Measurements from ENCODE around the gene RALGDS.

DNA sequence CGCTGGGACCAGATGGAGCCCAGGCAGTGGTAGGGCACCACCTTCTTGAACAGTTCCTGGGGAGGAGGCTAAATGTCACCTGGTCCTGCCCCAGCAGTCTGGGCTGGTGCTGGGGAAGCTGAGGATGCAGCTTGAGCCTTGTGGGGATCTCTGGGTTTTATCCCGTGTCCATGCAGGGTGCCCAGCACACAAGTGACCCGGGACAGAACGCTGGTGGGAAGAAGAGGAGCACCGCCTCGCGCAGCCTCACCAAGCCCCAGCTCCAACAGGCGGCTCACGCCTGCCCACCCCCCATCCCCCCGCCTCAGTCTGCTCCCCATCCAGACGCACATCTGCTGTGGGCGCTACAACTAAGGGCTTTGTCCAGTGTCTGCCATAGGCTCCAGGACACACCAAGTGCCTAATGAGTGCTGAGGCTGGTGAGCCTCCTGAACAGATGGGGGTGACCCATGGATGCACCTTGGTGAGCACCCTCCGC, 13.8 kb downstream of the RALGDS start:
- TF ChIP-seq, protein P1, sequence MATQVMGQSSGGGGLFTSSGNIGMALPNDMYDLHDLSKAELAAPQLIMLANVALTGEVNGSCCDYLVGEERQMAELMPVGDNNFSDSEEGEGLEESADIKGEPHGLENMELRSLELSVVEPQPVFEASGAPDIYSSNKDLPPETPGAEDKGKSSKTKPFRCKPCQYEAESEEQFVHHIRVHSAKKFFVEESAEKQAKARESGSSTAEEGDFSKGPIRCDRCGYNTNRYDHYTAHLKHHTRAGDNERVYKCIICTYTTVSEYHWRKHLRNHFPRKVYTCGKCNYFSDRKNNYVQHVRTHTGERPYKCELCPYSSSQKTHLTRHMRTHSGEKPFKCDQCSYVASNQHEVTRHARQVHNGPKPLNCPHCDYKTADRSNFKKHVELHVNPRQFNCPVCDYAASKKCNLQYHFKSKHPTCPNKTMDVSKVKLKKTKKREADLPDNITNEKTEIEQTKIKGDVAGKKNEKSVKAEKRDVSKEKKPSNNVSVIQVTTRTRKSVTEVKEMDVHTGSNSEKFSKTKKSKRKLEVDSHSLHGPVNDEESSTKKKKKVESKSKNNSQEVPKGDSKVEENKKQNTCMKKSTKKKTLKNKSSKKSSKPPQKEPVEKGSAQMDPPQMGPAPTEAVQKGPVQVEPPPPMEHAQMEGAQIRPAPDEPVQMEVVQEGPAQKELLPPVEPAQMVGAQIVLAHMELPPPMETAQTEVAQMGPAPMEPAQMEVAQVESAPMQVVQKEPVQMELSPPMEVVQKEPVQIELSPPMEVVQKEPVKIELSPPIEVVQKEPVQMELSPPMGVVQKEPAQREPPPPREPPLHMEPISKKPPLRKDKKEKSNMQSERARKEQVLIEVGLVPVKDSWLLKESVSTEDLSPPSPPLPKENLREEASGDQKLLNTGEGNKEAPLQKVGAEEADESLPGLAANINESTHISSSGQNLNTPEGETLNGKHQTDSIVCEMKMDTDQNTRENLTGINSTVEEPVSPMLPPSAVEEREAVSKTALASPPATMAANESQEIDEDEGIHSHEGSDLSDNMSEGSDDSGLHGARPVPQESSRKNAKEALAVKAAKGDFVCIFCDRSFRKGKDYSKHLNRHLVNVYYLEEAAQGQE (IDR thresholded peaks at IDR 0.05; ENCODE audit: low read depth), result no peak
- TF ChIP-seq, protein P2, sequence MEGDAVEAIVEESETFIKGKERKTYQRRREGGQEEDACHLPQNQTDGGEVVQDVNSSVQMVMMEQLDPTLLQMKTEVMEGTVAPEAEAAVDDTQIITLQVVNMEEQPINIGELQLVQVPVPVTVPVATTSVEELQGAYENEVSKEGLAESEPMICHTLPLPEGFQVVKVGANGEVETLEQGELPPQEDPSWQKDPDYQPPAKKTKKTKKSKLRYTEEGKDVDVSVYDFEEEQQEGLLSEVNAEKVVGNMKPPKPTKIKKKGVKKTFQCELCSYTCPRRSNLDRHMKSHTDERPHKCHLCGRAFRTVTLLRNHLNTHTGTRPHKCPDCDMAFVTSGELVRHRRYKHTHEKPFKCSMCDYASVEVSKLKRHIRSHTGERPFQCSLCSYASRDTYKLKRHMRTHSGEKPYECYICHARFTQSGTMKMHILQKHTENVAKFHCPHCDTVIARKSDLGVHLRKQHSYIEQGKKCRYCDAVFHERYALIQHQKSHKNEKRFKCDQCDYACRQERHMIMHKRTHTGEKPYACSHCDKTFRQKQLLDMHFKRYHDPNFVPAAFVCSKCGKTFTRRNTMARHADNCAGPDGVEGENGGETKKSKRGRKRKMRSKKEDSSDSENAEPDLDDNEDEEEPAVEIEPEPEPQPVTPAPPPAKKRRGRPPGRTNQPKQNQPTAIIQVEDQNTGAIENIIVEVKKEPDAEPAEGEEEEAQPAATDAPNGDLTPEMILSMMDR (IDR thresholded peaks at IDR 0.05 in 2 of 3, conservative IDR thresholded peaks at IDR 0.05 in 1 of 3; ENCODE audit: borderline replicate concordance in 1 of 3, insufficient read depth in 1 of 3, low read depth in 2 of 3, low read length in 2 of 3), result no peak
- TF ChIP-seq SP1 (IDR thresholded peaks at IDR 0.05; ENCODE audit: low read depth), result no peak
- TF ChIP-seq POLR2AphosphoS5 (IDR thresholded peaks at IDR 0.05; ENCODE audit: low read depth, low read length), result no peak
- TF ChIP-seq POLR2A (IDR thresholded peaks at IDR 0.05; ENCODE audit: borderline replicate concordance, extremely low read depth, insufficient read depth, insufficient read length), result no peak
- TF ChIP-seq RAD21 (IDR thresholded peaks at IDR 0.05; ENCODE audit: low read depth), result no peak
- TF ChIP-seq EZH2 (IDR thresholded peaks at IDR 0.05), result no peak
- TF ChIP-seq, protein P3, sequence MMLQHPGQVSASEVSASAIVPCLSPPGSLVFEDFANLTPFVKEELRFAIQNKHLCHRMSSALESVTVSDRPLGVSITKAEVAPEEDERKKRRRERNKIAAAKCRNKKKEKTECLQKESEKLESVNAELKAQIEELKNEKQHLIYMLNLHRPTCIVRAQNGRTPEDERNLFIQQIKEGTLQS (IDR thresholded peaks at IDR 0.05), result no peak
- TF ChIP-seq ZFX (IDR thresholded peaks at IDR 0.05), result no peak
- no peak for TF ChIP-seq CEBPB (IDR thresholded peaks at IDR 0.05; ENCODE audit: low read depth)
- no peak for TF ChIP-seq EZH2phosphoT487 (IDR thresholded peaks at IDR 0.05; ENCODE audit: borderline replicate concordance)
- TF ChIP-seq YY1 (IDR thresholded peaks at IDR 0.05; ENCODE audit: extremely low read depth, insufficient replicate concordance, low read depth, low read length), result no peak
- no peak for TF ChIP-seq JUND (IDR thresholded peaks at IDR 0.05)
- no peak for TF ChIP-seq SIN3A (IDR thresholded peaks at IDR 0.05; ENCODE audit: low read depth)
